Calu3 (cell line): ENCODE data around the gene NOL9. TPM values are rescaled to one million over a fixed set of nuclear protein-coding genes. Genes with fewer than 3 reads are reported as not detected.
A peak's percentile ranks its signal among the peaks of the same experiment; 100 is the strongest.

Experiments used
- Bru-seq: library from RNA; stranded (reverse); fragments of 400-500 nt; gene quantifications from one replicate; lab custom pipeline; 2021; lab: Mats Ljungman, UMichigan
- BruChase-seq, 2 experiments: library from RNA; stranded (reverse); fragments of 400-500 nt; gene quantifications; one replicate each; lab custom pipeline; 2021; lab: Mats Ljungman, UMichigan
- BruUV-seq: library from RNA; stranded (reverse); fragments of 400-500 nt; replicated peaks from 2 replicates; lab custom pipeline; 2021; lab: Mats Ljungman, UMichigan
- CTCF ChIA-PET: fragments of 300-600 bp; sonication (Branson Sonifier 250); formaldehyde crosslinking; loops from one replicate; lab custom pipeline; 2022; ENCODE audit warnings: antibody characterized with exemption; lab: Charles Lee
- DNase-seq: peaks from one replicate; pipeline ENCODE4 v3.0.0; 2022
- H3K27ac Mint-ChIP-seq: one replicate; pipeline ENCODE4 v1.8.0; 2022; ENCODE audit warnings: mixed read lengths; ENCODE audit not compliant: unreplicated experiment
- H3K27me3 Mint-ChIP-seq: one replicate; pipeline ENCODE4 v1.8.0; 2022; ENCODE audit warnings: mixed read lengths; ENCODE audit not compliant: unreplicated experiment
- H3K36me3 Mint-ChIP-seq: one replicate; pipeline ENCODE4 v1.8.0; 2022; ENCODE audit warnings: mild to moderate bottlenecking, moderate library complexity, mixed read lengths; ENCODE audit not compliant: insufficient read depth, unreplicated experiment
- H3K4me1 Mint-ChIP-seq: one replicate; pipeline ENCODE4 v1.8.0; 2022; ENCODE audit warnings: mild to moderate bottlenecking, low read depth, mixed read lengths; ENCODE audit not compliant: unreplicated experiment
- H3K4me3 Mint-ChIP-seq: one replicate; pipeline ENCODE4 v1.8.0; 2022; ENCODE audit warnings: mild to moderate bottlenecking, low read depth, moderate library complexity, mixed read lengths; ENCODE audit not compliant: unreplicated experiment
- H3K9me3 Mint-ChIP-seq: one replicate; pipeline ENCODE4 v1.8.0; 2022; ENCODE audit warnings: low read depth, mixed read lengths; ENCODE audit not compliant: unreplicated experiment
- intact Hi-C: fragments of 100-400 bp; cut with micrococcal nuclease; formaldehyde crosslinking; loops from one replicate; pipeline ENCODE4 v1.10.0; 2022; ENCODE audit not compliant: unreplicated experiment
- long read RNA-seq: library from polyadenylated mRNA; stranded (forward); transcript quantifications from one replicate; pipeline ENCODE4 v2.0.0, GENCODE V29; 2022
- total RNA-seq: library from RNA; stranded (reverse); gene quantifications from 2 replicates; pipeline ENCODE4 v1.2.3, GENCODE V29; 2022
- TF ChIP-seq, protein P1 (sequence below): fragments of 200-600 bp; IDR thresholded peaks from one replicate; pipeline ENCODE4 v1.8.0; 2022; ENCODE audit warnings: antibody characterized with exemption; ENCODE audit not compliant: unreplicated experiment

Gene NOL9
- total RNA-seq (27.2 and 30.4 TPM in 2 replicates), Bru-seq, nascent RNA (percentile 75 among the genes with signal in this experiment), BruChase-seq, experiment 1, labeled RNA remaining after a 6-hour chase (percentile 85 among the genes with signal in this experiment), BruChase-seq, experiment 2, labeled RNA remaining after a 2-hour chase (percentile 84 among the genes with signal in this experiment)
- long read RNA-seq, full-length matches to known transcripts = 1 of 6 reads
- long read RNA-seq, partial matches to known transcripts = 0 of 6 reads
- long read RNA-seq, other reads (novel, unspliced or antisense) = 5 of 6 reads

DNA sequence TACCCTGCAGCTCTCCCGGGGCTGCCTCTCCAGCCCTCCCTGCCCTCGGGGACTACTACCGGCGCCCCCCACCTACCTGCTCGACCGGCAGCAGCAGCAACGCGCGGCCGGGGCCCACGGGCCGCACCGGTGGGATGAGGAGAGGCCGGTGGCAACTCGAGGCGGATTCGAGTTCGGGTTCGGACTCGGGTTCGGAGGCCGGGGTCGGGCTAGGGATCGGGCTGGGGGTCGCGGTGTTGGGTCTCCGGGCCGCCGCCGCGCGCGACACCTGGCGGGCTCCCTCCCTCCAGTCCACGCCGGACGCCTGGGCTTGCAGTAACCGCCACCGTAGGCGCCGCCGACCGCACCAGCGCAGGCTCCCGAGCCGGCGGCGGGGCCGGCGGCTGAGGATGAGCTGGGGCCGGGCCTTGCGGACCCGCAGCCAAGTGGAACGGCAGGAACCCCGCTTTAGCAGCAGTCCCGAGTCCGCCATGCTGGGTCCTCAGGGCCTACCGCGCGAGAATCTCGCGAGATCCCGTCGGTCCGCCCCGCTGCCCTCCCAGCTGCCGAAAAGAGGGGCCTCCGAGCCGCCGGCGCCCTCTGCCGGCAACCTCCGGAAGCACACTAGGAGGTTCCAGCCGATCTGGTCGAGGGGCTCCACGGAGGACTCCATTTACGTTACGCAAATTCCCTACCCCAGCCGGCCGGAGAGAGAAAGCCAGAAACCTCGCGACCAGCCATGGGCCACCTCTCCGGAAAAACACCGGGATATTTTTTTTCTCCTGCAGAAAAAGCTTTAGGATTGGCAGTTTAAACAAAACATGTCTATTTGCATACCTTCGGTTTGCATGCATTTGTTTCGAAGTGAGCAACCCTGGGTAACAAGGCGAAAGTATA, at the start of gene NOL9:
Gene NOL9, minus strand, starts transcription at position 483 of the 876 bp plus-strand sequence. Its CDS starts 11 bp downstream, at position 472.
- peak within 1 kb of the TSS; percentile 62 for H3K4me3 Mint-ChIP-seq

DNA sequence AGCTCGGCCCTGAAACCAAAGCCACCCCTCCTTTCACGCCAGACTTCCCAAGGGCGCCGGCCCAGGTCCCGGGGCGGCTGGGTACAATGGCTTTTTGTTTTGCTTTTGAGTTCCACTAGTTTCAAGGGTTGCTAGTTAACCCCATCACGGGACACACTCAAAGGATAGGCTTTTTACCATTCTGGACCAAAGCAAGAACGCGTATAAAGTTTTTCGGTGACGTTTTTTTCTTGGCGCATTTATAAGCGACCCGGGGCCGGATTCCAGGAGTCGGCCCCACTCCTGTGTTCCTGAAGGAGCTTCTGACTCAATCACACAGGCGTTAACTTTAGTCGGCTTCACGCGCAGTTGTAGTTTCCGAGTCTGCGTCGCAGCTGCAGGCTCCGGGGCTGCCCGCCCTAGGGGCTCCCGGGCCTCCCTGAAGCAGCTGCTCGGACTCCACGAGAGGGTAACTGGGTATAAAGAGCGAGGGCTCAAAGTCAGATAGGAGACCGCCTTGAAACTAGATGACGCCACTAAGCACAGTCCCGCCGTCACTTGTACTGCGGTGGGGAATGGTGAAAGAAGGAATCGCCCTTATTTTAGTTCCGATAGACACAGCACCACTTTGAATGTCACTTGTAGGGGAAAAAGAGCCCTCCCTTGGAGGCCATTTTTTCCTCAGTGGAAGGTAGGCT, 49.1 kb upstream of the NOL9 start:
- TSS peak; percentile 57 for BruUV-seq
- Mint-ChIP-seq H3K27ac (peak overlapping the region; percentile 68), H3K36me3 (peaks cover 52% of the 10 kb centered on the region), H3K4me1 (no peaks in the 10 kb centered on the region), H3K9me3 (no peaks in the 10 kb centered on the region), H3K4me3 (peak overlapping the region; percentile 87), H3K27me3 (no peaks in the 10 kb centered on the region)
- no peak for DNase-seq
- TF ChIP-seq, protein P1, sequence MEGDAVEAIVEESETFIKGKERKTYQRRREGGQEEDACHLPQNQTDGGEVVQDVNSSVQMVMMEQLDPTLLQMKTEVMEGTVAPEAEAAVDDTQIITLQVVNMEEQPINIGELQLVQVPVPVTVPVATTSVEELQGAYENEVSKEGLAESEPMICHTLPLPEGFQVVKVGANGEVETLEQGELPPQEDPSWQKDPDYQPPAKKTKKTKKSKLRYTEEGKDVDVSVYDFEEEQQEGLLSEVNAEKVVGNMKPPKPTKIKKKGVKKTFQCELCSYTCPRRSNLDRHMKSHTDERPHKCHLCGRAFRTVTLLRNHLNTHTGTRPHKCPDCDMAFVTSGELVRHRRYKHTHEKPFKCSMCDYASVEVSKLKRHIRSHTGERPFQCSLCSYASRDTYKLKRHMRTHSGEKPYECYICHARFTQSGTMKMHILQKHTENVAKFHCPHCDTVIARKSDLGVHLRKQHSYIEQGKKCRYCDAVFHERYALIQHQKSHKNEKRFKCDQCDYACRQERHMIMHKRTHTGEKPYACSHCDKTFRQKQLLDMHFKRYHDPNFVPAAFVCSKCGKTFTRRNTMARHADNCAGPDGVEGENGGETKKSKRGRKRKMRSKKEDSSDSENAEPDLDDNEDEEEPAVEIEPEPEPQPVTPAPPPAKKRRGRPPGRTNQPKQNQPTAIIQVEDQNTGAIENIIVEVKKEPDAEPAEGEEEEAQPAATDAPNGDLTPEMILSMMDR = no peak
- intact Hi-C loops = loop anchor here (10.0 kb wide), 1 partner anchor 49 kb away; the partner anchor contains the start of genes NOL9 and TAS1R1
- CTCF ChIA-PET = interaction anchor here (0.5 to 0.6 kb wide), 2 partner anchors 328 to 350 kb away, joined by 3 read pairs; no protein-coding TSS in a partner anchor

More for the DNA sequence above, at the start of gene NOL9:
- Mint-ChIP-seq H3K4me1 (peaks cover 7% of the 10 kb centered on the region), H3K9me3 (no peaks in the 10 kb centered on the region), H3K27me3 (no peaks in the 10 kb centered on the region), H3K36me3 (peaks cover 24% of the 10 kb centered on the region), H3K27ac (no peak within 1 kb of the TSS)
- TF ChIP-seq, protein P1 = peak; percentile 81
- intact Hi-C loops = loop anchor here (10.0 kb wide), 1 partner anchor 51 kb away; the partner anchor contains the start of gene KLHL21
- peak; percentile 90 for DNase-seq
- CTCF ChIA-PET = interaction anchor here (0.5 to 1.0 kb wide), 2 partner anchors 32 to 83 kb away, joined by 3 to 4 read pairs; no protein-coding TSS in a partner anchor
- BruUV-seq = no TSS peak

DNA sequence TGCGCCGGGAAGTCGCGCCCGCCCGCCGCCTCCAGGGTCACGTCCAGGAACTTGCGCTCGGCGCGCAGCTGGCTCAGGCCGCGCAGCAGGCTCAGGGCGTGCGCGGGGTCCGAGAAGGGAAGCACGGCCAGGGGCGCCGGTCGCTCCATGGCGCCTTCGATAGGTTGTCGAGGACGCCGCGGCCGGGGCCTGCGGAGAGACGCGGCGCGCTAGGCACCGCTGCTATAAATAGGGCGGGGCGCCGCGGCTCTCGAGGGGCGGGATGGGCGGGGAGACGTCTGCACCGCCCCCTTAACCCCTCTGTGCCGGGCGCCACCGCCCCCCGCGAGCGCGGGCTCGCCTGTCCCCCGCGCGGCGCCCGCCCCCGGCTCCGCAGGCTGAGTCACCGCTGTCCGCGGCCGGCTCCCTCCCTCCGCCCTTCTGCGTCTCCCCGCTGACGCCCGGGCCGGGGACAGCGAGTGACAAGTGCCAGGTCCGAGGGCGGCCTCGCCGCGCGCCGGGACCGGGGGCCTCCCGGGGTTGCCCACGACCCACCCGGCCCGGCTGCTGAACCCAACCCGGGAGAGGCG, 48.4 kb upstream of the NOL9 start, which contains the start of gene KLHL21:
Gene KLHL21, minus strand, starts transcription at position 201 of the 569 bp plus-strand sequence. Its CDS starts 52 bp downstream, at position 149.
- intact Hi-C loops = loop anchor here (10.0 kb wide), 1 partner anchor 48 kb away; the partner anchor contains the start of genes NOL9 and TAS1R1
- no peaks in the 10 kb centered on the region for H3K4me1 Mint-ChIP-seq
- peak within 1 kb of the TSS; percentile 87 for H3K4me3 Mint-ChIP-seq
- TF ChIP-seq, protein P1 = no peak
- DNase-seq = peak; percentile 87
- no peaks in the 10 kb centered on the region for H3K27me3 Mint-ChIP-seq
- no TSS peak for BruUV-seq
- peak within 1 kb of the TSS; percentile 68 for H3K27ac Mint-ChIP-seq
- H3K9me3 Mint-ChIP-seq = no peaks in the 10 kb centered on the region
- peaks cover 56% of the 10 kb centered on the region for H3K36me3 Mint-ChIP-seq
- CTCF ChIA-PET = interaction anchor here (0.6 kb wide), 1 partner anchor 327 kb away, joined by 3 read pairs; no protein-coding TSS in a partner anchor
